A549 (cell line): Measurements from ENCODE around the gene EPN2.
"Not testable (repeated sequence)": the region's sequence is repeated elsewhere in the genome, so short reads cannot be mapped to it uniquely, and the experiment has no call there.

Experiments used
- CBX8 ChIP-seq: fragments of 200-600 bp; sonication (generic); IDR thresholded peaks from 2 replicates; pipeline ENCODE4 v1.6.1; 2016
- FOSL2 ChIP-seq, 2 experiments: fragments of 450-650 bp in 1 of 2; fragments of >200 bp in 1 of 2; sonication (Bioruptor Twin) in 1 of 2; formaldehyde crosslinking; IDR thresholded peaks; 2 replicates each; pipeline versions ENCODE4 v1.5.0 to v1.6.1; 2016 to 2020; ENCODE audit warnings: mild to moderate bottlenecking in 1 of 2, moderate library complexity in 1 of 2
- JUNB ChIP-seq: fragments of >200 bp; sonication (Bioruptor Twin); formaldehyde crosslinking; IDR thresholded peaks from 2 replicates; pipeline ENCODE4 v1.6.1; 2016
- KDM1A ChIP-seq: fragments of 200-600 bp; sonication (generic); IDR thresholded peaks from 2 replicates; pipeline ENCODE4 v1.6.1; 2016; ENCODE audit warnings: low read depth, mild to moderate bottlenecking
- MYC ChIP-seq: IDR thresholded peaks from 2 replicates; pipeline ENCODE4 v1.6.1; 2012; ENCODE audit warnings: mild to moderate bottlenecking, inconsistent platforms, low read length, improper control_type of control experiment, borderline replicate concordance
- POLR2A ChIP-seq: IDR thresholded peaks from 2 replicates; pipeline ENCODE4 v1.6.1; 2012; ENCODE audit warnings: mild to moderate bottlenecking, low read length
- TF ChIP-seq, protein P1 (sequence below): fragments of >200 bp; sonication (Bioruptor Twin); formaldehyde crosslinking; IDR thresholded peaks from 3 replicates; pipeline ENCODE4 v1.5.1; 2016
- TF ChIP-seq, protein P2 (sequence below): fragments of 150-350 bp; IDR thresholded peaks from 2 replicates; pipeline ENCODE4 v1.6.1; 2014; ENCODE audit warnings: low read depth, mild to moderate bottlenecking, low read length
- TF ChIP-seq, protein P3 (sequence below): IDR thresholded peaks from 2 replicates; pipeline ENCODE4 v1.6.1; 2012

DNA sequence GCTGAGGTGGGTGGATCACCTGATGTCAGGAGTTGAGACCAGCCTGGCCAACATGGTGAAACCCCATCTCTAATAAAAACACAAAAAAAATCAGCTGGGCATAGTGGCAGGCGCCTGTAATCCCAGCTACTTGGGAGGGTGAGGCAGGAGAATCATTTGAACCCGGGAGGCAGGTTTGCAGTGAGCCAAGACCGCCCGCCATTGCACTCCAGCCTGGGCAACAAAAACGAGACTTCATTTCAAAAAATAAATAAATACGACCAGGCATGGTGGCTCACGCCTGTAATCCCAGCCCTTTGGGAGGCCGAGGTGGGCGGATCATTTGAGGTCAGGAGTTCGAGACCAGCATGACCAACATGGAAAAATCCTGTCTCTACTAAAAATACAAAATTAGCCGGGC is 116.2 kb downstream of the EPN2 start:
- TF ChIP-seq, protein P1, sequence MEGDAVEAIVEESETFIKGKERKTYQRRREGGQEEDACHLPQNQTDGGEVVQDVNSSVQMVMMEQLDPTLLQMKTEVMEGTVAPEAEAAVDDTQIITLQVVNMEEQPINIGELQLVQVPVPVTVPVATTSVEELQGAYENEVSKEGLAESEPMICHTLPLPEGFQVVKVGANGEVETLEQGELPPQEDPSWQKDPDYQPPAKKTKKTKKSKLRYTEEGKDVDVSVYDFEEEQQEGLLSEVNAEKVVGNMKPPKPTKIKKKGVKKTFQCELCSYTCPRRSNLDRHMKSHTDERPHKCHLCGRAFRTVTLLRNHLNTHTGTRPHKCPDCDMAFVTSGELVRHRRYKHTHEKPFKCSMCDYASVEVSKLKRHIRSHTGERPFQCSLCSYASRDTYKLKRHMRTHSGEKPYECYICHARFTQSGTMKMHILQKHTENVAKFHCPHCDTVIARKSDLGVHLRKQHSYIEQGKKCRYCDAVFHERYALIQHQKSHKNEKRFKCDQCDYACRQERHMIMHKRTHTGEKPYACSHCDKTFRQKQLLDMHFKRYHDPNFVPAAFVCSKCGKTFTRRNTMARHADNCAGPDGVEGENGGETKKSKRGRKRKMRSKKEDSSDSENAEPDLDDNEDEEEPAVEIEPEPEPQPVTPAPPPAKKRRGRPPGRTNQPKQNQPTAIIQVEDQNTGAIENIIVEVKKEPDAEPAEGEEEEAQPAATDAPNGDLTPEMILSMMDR = not testable (repeated sequence)
- TF ChIP-seq, protein P2, sequence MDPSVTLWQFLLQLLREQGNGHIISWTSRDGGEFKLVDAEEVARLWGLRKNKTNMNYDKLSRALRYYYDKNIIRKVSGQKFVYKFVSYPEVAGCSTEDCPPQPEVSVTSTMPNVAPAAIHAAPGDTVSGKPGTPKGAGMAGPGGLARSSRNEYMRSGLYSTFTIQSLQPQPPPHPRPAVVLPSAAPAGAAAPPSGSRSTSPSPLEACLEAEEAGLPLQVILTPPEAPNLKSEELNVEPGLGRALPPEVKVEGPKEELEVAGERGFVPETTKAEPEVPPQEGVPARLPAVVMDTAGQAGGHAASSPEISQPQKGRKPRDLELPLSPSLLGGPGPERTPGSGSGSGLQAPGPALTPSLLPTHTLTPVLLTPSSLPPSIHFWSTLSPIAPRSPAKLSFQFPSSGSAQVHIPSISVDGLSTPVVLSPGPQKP = not testable (repeated sequence)
- not testable (repeated sequence) for TF ChIP-seq KDM1A; POLR2A; JUNB; MYC; CBX8; FOSL2 (IDR thresholded peaks at IDR 0.05); FOSL2 (CRISPR knock-in tag; IDR thresholded peaks at IDR 0.05)
- TF ChIP-seq, protein P3, sequence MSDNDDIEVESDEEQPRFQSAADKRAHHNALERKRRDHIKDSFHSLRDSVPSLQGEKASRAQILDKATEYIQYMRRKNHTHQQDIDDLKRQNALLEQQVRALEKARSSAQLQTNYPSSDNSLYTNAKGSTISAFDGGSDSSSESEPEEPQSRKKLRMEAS = not testable (repeated sequence)
